Right lobe of liver (tissue), 4 donors: ENCODE data around the gene ELF2.

Source experiments
- POLR2A ChIP-seq: fragments of 450-650 bp; IDR thresholded peaks from one replicate; pipeline ENCODE4 v1.6.1; 2017; ENCODE audit warnings: antibody characterized with exemption, mild to moderate bottlenecking
- TF ChIP-seq, protein P1 (sequence below), 4 donors: fragments of 200-600 bp in 3 of 4; fragments of 450-650 bp in 1 of 4; IDR thresholded peaks; one replicate each; pipeline versions ENCODE4 v1.5.1 to v1.8.0; 2016 to 2022; ENCODE audit warnings: antibody characterized with exemption in 4 of 4, mild to moderate bottlenecking in 2 of 4
- donor health status: DM: no; HTN: no; CAD: no.
- donor health status: DM: no; HTN: no; CAD: no.
- donor health status: DM: no; HTN: yes; CAD: no.

DNA sequence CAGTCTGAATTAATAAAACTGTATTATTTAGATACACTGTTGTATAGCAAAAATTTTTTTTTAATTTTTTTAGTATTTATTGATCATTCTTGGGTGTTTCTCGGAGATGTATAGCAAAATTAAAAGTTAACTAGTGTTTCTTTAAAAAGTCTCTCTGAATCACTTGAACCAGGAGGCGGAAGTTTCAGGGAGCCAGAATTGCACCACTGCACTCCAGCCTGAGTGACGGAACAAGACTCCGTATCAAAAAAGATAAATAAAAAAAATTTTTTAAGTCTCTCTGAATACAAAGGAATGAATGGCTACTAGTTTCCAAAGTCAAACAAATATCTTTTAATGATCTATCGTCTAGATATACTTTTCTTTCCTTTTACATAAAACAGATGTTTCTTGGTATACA lies 64.4 kb downstream of the ELF2 start:
- TF ChIP-seq, protein P1, sequence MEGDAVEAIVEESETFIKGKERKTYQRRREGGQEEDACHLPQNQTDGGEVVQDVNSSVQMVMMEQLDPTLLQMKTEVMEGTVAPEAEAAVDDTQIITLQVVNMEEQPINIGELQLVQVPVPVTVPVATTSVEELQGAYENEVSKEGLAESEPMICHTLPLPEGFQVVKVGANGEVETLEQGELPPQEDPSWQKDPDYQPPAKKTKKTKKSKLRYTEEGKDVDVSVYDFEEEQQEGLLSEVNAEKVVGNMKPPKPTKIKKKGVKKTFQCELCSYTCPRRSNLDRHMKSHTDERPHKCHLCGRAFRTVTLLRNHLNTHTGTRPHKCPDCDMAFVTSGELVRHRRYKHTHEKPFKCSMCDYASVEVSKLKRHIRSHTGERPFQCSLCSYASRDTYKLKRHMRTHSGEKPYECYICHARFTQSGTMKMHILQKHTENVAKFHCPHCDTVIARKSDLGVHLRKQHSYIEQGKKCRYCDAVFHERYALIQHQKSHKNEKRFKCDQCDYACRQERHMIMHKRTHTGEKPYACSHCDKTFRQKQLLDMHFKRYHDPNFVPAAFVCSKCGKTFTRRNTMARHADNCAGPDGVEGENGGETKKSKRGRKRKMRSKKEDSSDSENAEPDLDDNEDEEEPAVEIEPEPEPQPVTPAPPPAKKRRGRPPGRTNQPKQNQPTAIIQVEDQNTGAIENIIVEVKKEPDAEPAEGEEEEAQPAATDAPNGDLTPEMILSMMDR (IDR thresholded peaks at IDR 0.05) = no peak
- no peak for TF ChIP-seq POLR2A
